ENCODE results near the gene ZNF830.

ZNF830 gene

GRCh38 chr17:35011671-35012216, 50.4 kb downstream of the ZNF830 start:
- Histone ChIP-seq H3K9ac (ENCODE audit: low read depth, low read length) (no peak overlapping the region), H3K4me3 (ENCODE audit: low read depth, low read length) (no peak overlapping the region), H3K9me3 (ENCODE audit: control insufficient read depth, insufficient read depth, low read length) (no peaks in the 10 kb centered on the region), H3K27me3 (ENCODE audit: control insufficient read depth, insufficient read depth, low read length) (no peaks in the 10 kb centered on the region), H3K36me3 (ENCODE audit: control insufficient read depth, insufficient read depth, low read length) (peaks cover 12% of the 10 kb centered on the region), H3K4me1 (ENCODE audit: control insufficient read depth, insufficient read depth, low read length) (no peaks in the 10 kb centered on the region)

Measured in iPS-15b (cell line).